ENCODE results near the gene COLEC12. TPM values are rescaled to one million over a fixed set of nuclear protein-coding genes. Genes with fewer than 3 reads are reported as not detected.

Gene COLEC12
- total and polyA plus RNA-seq, 2 experiments from 2014 or later: 23.2 to 28.3 TPM

- peaks cover 17% of the 10 kb centered on the region for H3K4me1 ChIP-seq (ENCODE audit: insufficient read depth)
- H3K79me2 ChIP-seq: peaks cover 2% of the 10 kb centered on the region
- DNase-seq (ENCODE audit: low spot score): no peak
- no peaks in the 10 kb centered on the region for H3K36me3 ChIP-seq (replicated peaks; ENCODE audit: insufficient read depth, low read depth)
- H3K27me3 ChIP-seq: no peaks in the 10 kb centered on the region
- no peaks in the 10 kb centered on the region for H4K20me1 ChIP-seq (ENCODE audit: insufficient read depth, poor library complexity, severe bottlenecking)
- H3K27ac ChIP-seq: peak overlapping the region; percentile 68
- H3K9me2 ChIP-seq (replicated peaks; ENCODE audit: insufficient read depth): no peaks in the 10 kb centered on the region
- no peak overlapping the region for H3K4me3 ChIP-seq
- peak overlapping the region; percentile 41 for H3K4me2 ChIP-seq
- H3K9me3 ChIP-seq (ENCODE audit: low read depth): no peaks in the 10 kb centered on the region
- 45% methylated on average over 7 of the region's 7 CpGs for whole genome bisulfite sequencing (ENCODE audit: low lambda C conversion rate, missing lambda C conversion rate)
- no peak overlapping the region for H2AFZ ChIP-seq
- TF ChIP-seq CTCF (IDR thresholded peaks at IDR 0.05; ENCODE audit: poor library complexity) (no peak), EZH2phosphoT487 (IDR thresholded peaks at IDR 0.05; ENCODE audit: low read depth, severe bottlenecking, unreplicated experiment) (no peak), EZH2 (IDR thresholded peaks at IDR 0.05; ENCODE audit: borderline replicate concordance) (no peak)
These were observed 128.9 kb downstream of the COLEC12 start for GRCh38 chr18:371609-371982.

DNA sequence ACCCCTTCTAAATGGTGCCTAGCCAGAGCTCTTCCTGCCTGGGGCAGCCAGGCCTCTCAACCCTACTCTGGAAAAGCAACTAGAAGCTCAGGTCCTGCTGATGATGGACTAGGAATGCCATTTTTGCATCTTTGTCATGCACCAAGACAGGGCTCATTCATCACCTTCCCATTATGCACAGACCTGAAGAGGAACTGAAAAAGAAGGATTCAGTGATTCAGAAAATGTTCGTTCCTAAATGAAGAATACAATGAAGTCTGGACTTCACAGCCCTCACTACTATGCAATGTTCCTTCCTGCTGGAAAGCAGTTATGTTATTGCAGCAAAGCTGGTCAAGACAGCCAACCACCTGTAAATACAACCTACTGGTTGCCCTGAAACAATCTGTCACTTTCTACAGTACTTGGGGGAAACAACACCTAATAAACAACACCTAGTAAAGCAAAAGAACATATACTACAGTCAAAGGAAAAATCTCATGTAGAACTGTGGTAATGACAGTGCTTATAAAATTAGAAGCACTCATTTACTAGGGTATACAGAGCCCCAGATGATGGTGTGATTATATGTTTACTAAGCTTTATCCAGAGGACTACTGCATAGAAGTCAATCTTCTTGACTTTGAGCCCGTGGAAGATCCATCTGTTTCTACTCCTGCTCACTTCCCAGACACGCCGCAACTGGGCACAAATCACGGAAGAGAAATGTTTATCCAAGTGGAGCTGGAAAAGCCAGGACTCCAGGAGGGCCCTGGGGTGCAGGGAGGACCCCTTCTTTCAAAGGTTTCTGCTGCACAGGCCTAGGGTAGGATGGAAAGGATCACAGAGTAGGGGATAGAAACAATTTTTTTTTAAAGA is 129.5 kb downstream of the COLEC12 start:
- H3K27ac ChIP-seq: peak overlapping the region; percentile 68
- H3K9me3 ChIP-seq (ENCODE audit: low read depth): no peaks in the 10 kb centered on the region
- WGBS (ENCODE audit: low lambda C conversion rate, missing lambda C conversion rate): 56% methylated on average over 5 of the region's 5 CpGs
- TF ChIP-seq EZH2 (IDR thresholded peaks at IDR 0.05; ENCODE audit: borderline replicate concordance) (no peak), CTCF (IDR thresholded peaks at IDR 0.05; ENCODE audit: poor library complexity) (no peak), EZH2phosphoT487 (IDR thresholded peaks at IDR 0.05; ENCODE audit: low read depth, severe bottlenecking, unreplicated experiment) (no peak)
- DNase-seq (ENCODE audit: low spot score): no peak
- H2AFZ ChIP-seq: no peak overlapping the region
- no peaks in the 10 kb centered on the region for H4K20me1 ChIP-seq (ENCODE audit: insufficient read depth, poor library complexity, severe bottlenecking)
- H3K36me3 ChIP-seq (replicated peaks; ENCODE audit: insufficient read depth, low read depth): no peaks in the 10 kb centered on the region
- H3K27me3 ChIP-seq: no peaks in the 10 kb centered on the region
- H3K79me2 ChIP-seq: peaks cover 2% of the 10 kb centered on the region
- H3K9me2 ChIP-seq (replicated peaks; ENCODE audit: insufficient read depth): no peaks in the 10 kb centered on the region
- peak overlapping the region; percentile 41 for H3K4me2 ChIP-seq
- peaks cover 17% of the 10 kb centered on the region for H3K4me1 ChIP-seq (ENCODE audit: insufficient read depth)
- H3K4me3 ChIP-seq: no peak overlapping the region

- Histone ChIP-seq H2AFZ (no peak overlapping the region), H3K4me1 (ENCODE audit: insufficient read depth) (peaks cover 20% of the 10 kb centered on the region), H3K4me2 (no peak overlapping the region), H3K4me3 (no peak overlapping the region), H4K20me1 (ENCODE audit: insufficient read depth, poor library complexity, severe bottlenecking) (no peaks in the 10 kb centered on the region), H3K79me2 (no peaks in the 10 kb centered on the region), H3K9me3 (ENCODE audit: low read depth) (no peaks in the 10 kb centered on the region), H3K27me3 (no peaks in the 10 kb centered on the region), H3K36me3 (replicated peaks; ENCODE audit: insufficient read depth, low read depth) (no peaks in the 10 kb centered on the region), H3K27ac (no peak overlapping the region), H3K9me2 (replicated peaks; ENCODE audit: insufficient read depth) (no peaks in the 10 kb centered on the region)
- WGBS (ENCODE audit: low lambda C conversion rate, missing lambda C conversion rate): 89% methylated on average over 11 of the region's 11 CpGs
- DNase-seq (ENCODE audit: low spot score): no peak
- no peak for TF ChIP-seq EZH2 (IDR thresholded peaks at IDR 0.05; ENCODE audit: borderline replicate concordance)
- no peak for TF ChIP-seq EZH2phosphoT487 (IDR thresholded peaks at IDR 0.05; ENCODE audit: low read depth, severe bottlenecking, unreplicated experiment)
- TF ChIP-seq CTCF (IDR thresholded peaks at IDR 0.05; ENCODE audit: poor library complexity): no peak
These were observed 131.1 kb downstream of the COLEC12 start for GRCh38 chr18:369224-370015.
